HL-60 (cell line): Measurements from ENCODE around the gene RBM43.

Experiments used
- CTCF ChIP-seq: IDR thresholded peaks from one replicate; pipeline ENCODE4 v1.5.1; 2011; ENCODE audit warnings: low read length, control low read depth, inconsistent platforms; ENCODE audit not compliant: insufficient read depth
- GABPA ChIP-seq: IDR thresholded peaks from 2 replicates; pipeline ENCODE4 v1.6.1; 2012; ENCODE audit warnings: low read depth
- POLR2AphosphoS5 ChIP-seq: IDR thresholded peaks from 2 replicates; pipeline ENCODE4 v1.6.1; 2012; ENCODE audit warnings: low read depth
- REST ChIP-seq: IDR thresholded peaks from 2 replicates; pipeline ENCODE4 v1.6.1; 2012; ENCODE audit warnings: low read depth; ENCODE audit not compliant: insufficient replicate concordance

- no peak for TF ChIP-seq CTCF
- TF ChIP-seq POLR2AphosphoS5 = no peak
- no peak for TF ChIP-seq REST
- TF ChIP-seq GABPA = no peak
Observed at GRCh38 chr2:151271824-151272223, 10.2 kb upstream of the RBM43 start.
